K562 (cell line): ENCODE measurements around the gene EPHB1. TPM values are rescaled to one million over a fixed set of nuclear protein-coding genes. Genes with fewer than 3 reads are reported as not detected.

Experiments
- polyA plus RNA-seq, 8 experiments: library from polyadenylated mRNA; depleted of rRNA in 4 of 8; stranded (reverse) in 5 of 8; unstranded in 3 of 8; fragments of >200 nt; fragmentation: Nextera tagmentation in 2 of 8; fragmentation: Illumina TruSeq in 1 of 8; extraction: Ambion mirVana in 2 of 8; extraction: Trizol in 1 of 8; gene quantifications; 2 replicates each; pipeline versions ENCODE4 v1.2.1 to v1.2.3, GENCODE V29; 2011 to 2014; ENCODE audit warnings: inconsistent platforms in 1 of 8, missing spikeins in 1 of 8
- total RNA-seq, 7 experiments: library from RNA; depleted of rRNA in 6 of 7; stranded (reverse); fragments of >200 nt in 6 of 7; fragmentation: Illumina TruSeq in 2 of 7; extraction: Trizol in 2 of 7; gene quantifications; 2 replicates each; pipeline versions ENCODE4 v1.2.1 to v1.2.3, GENCODE V29; 2011 to 2021; ENCODE audit warnings: low replicate concordance in 1 of 7
- TF ChIP-seq, protein P1 (sequence below), 2 experiments: fragments of 450-650 bp; formaldehyde crosslinking in 1 of 2; IDR thresholded peaks; 2 replicates each; pipeline versions ENCODE4 v1.4.0 to v1.6.1; 2014 to 2020; ENCODE audit warnings: mild to moderate bottlenecking in 2 of 2, borderline replicate concordance in 1 of 2, low read depth in 1 of 2
- TF ChIP-seq, protein P2 (sequence below): fragments of 450-650 bp; IDR thresholded peaks from 2 replicates; pipeline ENCODE4 v1.6.1; 2014; ENCODE audit warnings: low read depth, mild to moderate bottlenecking, moderate library complexity, borderline replicate concordance

Gene EPHB1
- total and polyA plus RNA-seq, 9 of the 15 experiments (the other 6 are each of a cell fraction or from before 2014, with no cell fraction given) = 0.29 TPM; not detected in 8

DNA sequence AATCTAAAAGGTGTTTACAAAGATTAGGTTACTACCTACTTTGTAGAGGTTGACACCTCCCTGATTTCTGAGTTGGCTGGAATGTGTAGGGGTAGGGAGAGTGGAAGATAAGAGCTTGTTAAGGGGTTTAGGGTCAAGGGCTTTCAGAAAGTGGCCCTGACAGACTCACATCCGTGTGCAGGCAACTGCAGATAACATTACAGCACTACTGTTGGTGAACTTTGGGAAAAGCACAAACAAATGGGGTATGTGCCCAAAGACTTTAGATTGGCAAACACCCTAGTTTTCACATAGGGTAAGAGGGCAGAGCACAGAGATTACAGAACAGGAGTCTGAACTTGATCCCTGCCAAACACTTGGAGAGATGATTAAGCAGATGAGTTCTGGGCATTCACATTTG lies 375.7 kb downstream of the EPHB1 start (continued):
- TF ChIP-seq, protein P1, sequence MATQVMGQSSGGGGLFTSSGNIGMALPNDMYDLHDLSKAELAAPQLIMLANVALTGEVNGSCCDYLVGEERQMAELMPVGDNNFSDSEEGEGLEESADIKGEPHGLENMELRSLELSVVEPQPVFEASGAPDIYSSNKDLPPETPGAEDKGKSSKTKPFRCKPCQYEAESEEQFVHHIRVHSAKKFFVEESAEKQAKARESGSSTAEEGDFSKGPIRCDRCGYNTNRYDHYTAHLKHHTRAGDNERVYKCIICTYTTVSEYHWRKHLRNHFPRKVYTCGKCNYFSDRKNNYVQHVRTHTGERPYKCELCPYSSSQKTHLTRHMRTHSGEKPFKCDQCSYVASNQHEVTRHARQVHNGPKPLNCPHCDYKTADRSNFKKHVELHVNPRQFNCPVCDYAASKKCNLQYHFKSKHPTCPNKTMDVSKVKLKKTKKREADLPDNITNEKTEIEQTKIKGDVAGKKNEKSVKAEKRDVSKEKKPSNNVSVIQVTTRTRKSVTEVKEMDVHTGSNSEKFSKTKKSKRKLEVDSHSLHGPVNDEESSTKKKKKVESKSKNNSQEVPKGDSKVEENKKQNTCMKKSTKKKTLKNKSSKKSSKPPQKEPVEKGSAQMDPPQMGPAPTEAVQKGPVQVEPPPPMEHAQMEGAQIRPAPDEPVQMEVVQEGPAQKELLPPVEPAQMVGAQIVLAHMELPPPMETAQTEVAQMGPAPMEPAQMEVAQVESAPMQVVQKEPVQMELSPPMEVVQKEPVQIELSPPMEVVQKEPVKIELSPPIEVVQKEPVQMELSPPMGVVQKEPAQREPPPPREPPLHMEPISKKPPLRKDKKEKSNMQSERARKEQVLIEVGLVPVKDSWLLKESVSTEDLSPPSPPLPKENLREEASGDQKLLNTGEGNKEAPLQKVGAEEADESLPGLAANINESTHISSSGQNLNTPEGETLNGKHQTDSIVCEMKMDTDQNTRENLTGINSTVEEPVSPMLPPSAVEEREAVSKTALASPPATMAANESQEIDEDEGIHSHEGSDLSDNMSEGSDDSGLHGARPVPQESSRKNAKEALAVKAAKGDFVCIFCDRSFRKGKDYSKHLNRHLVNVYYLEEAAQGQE (IDR thresholded peaks at IDR 0.05; ENCODE audit: borderline replicate concordance) = no peak
- TF ChIP-seq, protein P1 (CRISPR knock-in tag; IDR thresholded peaks at IDR 0.05; ENCODE audit: low read depth) = no peak
- TF ChIP-seq, protein P2, sequence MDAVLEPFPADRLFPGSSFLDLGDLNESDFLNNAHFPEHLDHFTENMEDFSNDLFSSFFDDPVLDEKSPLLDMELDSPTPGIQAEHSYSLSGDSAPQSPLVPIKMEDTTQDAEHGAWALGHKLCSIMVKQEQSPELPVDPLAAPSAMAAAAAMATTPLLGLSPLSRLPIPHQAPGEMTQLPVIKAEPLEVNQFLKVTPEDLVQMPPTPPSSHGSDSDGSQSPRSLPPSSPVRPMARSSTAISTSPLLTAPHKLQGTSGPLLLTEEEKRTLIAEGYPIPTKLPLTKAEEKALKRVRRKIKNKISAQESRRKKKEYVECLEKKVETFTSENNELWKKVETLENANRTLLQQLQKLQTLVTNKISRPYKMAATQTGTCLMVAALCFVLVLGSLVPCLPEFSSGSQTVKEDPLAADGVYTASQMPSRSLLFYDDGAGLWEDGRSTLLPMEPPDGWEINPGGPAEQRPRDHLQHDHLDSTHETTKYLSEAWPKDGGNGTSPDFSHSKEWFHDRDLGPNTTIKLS = no peak
